PC-9 (cell line): ENCODE results near the gene LIN7C. TPM values are rescaled to one million over a fixed set of nuclear protein-coding genes. Genes with fewer than 3 reads are reported as not detected.

Experiments used
- BruUV-seq: library from RNA; stranded (reverse); fragments of 400-500 nt; replicated peaks from 2 replicates; lab custom pipeline; 2021; lab: Mats Ljungman, UMichigan
- CTCF ChIA-PET: fragments of 300-600 bp; sonication (Branson Sonifier 250); formaldehyde crosslinking; loops from one replicate; lab custom pipeline; 2022; ENCODE audit warnings: antibody characterized with exemption; lab: Charles Lee
- POLR2A ChIA-PET: fragments of 300-600 bp; sonication (Branson Sonifier 250); formaldehyde crosslinking; loops from one replicate; lab custom pipeline; 2022; ENCODE audit warnings: antibody characterized with exemption; ENCODE audit not compliant: unreplicated experiment; lab: Charles Lee
- DNase-seq, 2 experiments: peaks; one replicate each; pipeline versions ENCODE4 v3.0.0 to v3.0.0-alpha.2; 2015 to 2022; ENCODE audit warnings: mixed read lengths in 1 of 2
- H2AFZ ChIP-seq: fragments of 200-600 bp; sonication (generic); 2 replicates; pipeline ENCODE4 v1.8.1; 2017; ENCODE audit warnings: antibody characterized with exemption
- H3F3A ChIP-seq: fragments of 200-600 bp; sonication (generic); 2 replicates; pipeline ENCODE4 v1.8.1; 2017; ENCODE audit warnings: antibody characterized with exemption, mild to moderate bottlenecking, low read depth; ENCODE audit not compliant: insufficient read depth
- H3K27ac ChIP-seq: fragments of 200-600 bp; sonication (generic); 2 replicates; pipeline ENCODE4 v1.6.1; 2016; ENCODE audit warnings: mixed run types
- H3K27me3 ChIP-seq: fragments of 200-600 bp; sonication (generic); 2 replicates; pipeline ENCODE4 v1.6.1; 2016; ENCODE audit warnings: low read depth, mixed run types; ENCODE audit not compliant: insufficient read depth
- H3K36me3 ChIP-seq: fragments of 200-600 bp; sonication (generic); 2 replicates; pipeline ENCODE4 v1.6.1; 2016; ENCODE audit warnings: low read depth, mixed run types
- H3K4me1 ChIP-seq: fragments of 200-600 bp; sonication (generic); replicated peaks from 2 replicates; pipeline ENCODE4 v1.6.1; 2016; ENCODE audit warnings: mixed run types; ENCODE audit not compliant: insufficient read depth
- H3K4me2 ChIP-seq: fragments of 200-600 bp; sonication (generic); 2 replicates; pipeline ENCODE4 v1.6.1; 2017; ENCODE audit warnings: mixed run types
- H3K4me3 ChIP-seq: fragments of 200-600 bp; sonication (generic); 2 replicates; pipeline ENCODE4 v1.6.1; 2016; ENCODE audit warnings: mixed run types
- H3K79me2 ChIP-seq: fragments of 200-600 bp; sonication (generic); 2 replicates; pipeline ENCODE4 v1.6.1; 2017; ENCODE audit warnings: low read depth, mixed run types
- H3K9me2 ChIP-seq: fragments of 200-600 bp; sonication (generic); 2 replicates; pipeline ENCODE4 v1.8.1; 2017; ENCODE audit warnings: mild to moderate bottlenecking; ENCODE audit not compliant: insufficient read depth
- H3K9me3 ChIP-seq: fragments of 200-600 bp; sonication (generic); 2 replicates; pipeline ENCODE4 v1.8.1; 2016; ENCODE audit warnings: low read depth; ENCODE audit not compliant: insufficient read depth
- H4K20me1 ChIP-seq: fragments of 200-600 bp; sonication (generic); 2 replicates; pipeline ENCODE4 v1.8.1; 2017; ENCODE audit not compliant: insufficient read depth
- CTCF ChIP-seq: fragments of 200-600 bp; sonication (generic); conservative IDR thresholded peaks from 2 replicates; pipeline ENCODE4 v1.6.1; 2017; ENCODE audit warnings: mixed run types, antibody characterized with exemption, mild to moderate bottlenecking, moderate library complexity
- EZH2 ChIP-seq: fragments of 200-600 bp; sonication (generic); IDR thresholded peaks from 2 replicates; pipeline ENCODE4 v1.8.0; 2017; ENCODE audit warnings: antibody characterized with exemption, low read depth
- intact Hi-C: fragments of 100-400 bp; cut with micrococcal nuclease; formaldehyde crosslinking; loops from one replicate; pipeline ENCODE4 v1.10.0; 2022; ENCODE audit not compliant: unreplicated experiment
- total RNA-seq: library from RNA; stranded (reverse); gene quantifications from 2 replicates; pipeline ENCODE4 v1.2.3, GENCODE V29; 2021

Gene LIN7C
- total RNA-seq, 1 experiment from 2014 or later, result 30.6 TPM

GRCh38 chr11:27477243-27477642, 29.3 kb downstream of the LIN7C start:
- H3K27me3 ChIP-seq, result no peaks in the 10 kb centered on the region
- H3K4me3 ChIP-seq, result no peak overlapping the region
- intact Hi-C loops, result no loop called here
- H3K27ac ChIP-seq, result no peak overlapping the region
- TF ChIP-seq CTCF (no peak), EZH2 (no peak)
- no peaks in the 10 kb centered on the region for H4K20me1 ChIP-seq
- ChIA-PET POLR2A (interaction anchor here (0.6 kb wide), 1 partner anchor 56 kb away, joined by 30 read pairs; no protein-coding TSS in a partner anchor), CTCF (no interaction called here)
- H2AFZ ChIP-seq, result no peak overlapping the region
- BruUV-seq, result no TSS peak
- DNase-seq, result no peak
- H3K9me3 ChIP-seq, result no peaks in the 10 kb centered on the region
- H3K4me2 ChIP-seq, result no peak overlapping the region
- H3K79me2 ChIP-seq, result no peaks in the 10 kb centered on the region
- no peaks in the 10 kb centered on the region for H3K36me3 ChIP-seq
- H3F3A ChIP-seq, result peaks cover 5% of the 10 kb centered on the region; the same call in 1 of the 2 replicates
- H3K9me2 ChIP-seq, result no peaks in the 10 kb centered on the region
- H3K4me1 ChIP-seq, result peaks cover 7% of the 10 kb centered on the region

- TF ChIP-seq CTCF (no peak), EZH2 (no peak)
- Histone ChIP-seq H3K9me3 (no peaks in the 10 kb centered on the region), H3K4me1 (peaks cover 7% of the 10 kb centered on the region), H3K4me2 (no peak overlapping the region), H3K36me3 (no peaks in the 10 kb centered on the region), H3K79me2 (peaks cover 11% of the 10 kb centered on the region), H3K27me3 (no peaks in the 10 kb centered on the region), H4K20me1 (no peaks in the 10 kb centered on the region), H3K4me3 (no peak overlapping the region), H2AFZ (no peak overlapping the region), H3K9me2 (no peaks in the 10 kb centered on the region), H3K27ac (no peak overlapping the region), H3F3A (peaks cover 5% of the 10 kb centered on the region; the same call in 1 of the 2 replicates)
- no peak for DNase-seq
- ChIA-PET CTCF (no interaction called here), POLR2A (no interaction called here)
- BruUV-seq, result no TSS peak
- intact Hi-C loops, result no loop called here
Measured at GRCh38 chr11:27475622-27476021, 30.9 kb downstream of the LIN7C start.

GRCh38 chr11:27473017-27473406, 33.6 kb downstream of the LIN7C start:
- Histone ChIP-seq H3K9me3 (no peaks in the 10 kb centered on the region), H3K4me3 (peak overlapping the region; percentile 92), H4K20me1 (no peaks in the 10 kb centered on the region), H3K9me2 (no peaks in the 10 kb centered on the region), H3K27ac (peak overlapping the region; percentile 27; the same call in 1 of the 2 replicates), H3F3A (peaks cover 28% of the 10 kb centered on the region), H2AFZ (peak overlapping the region; percentile 87), H3K36me3 (no peaks in the 10 kb centered on the region), H3K4me1 (peaks cover 32% of the 10 kb centered on the region), H3K4me2 (peak overlapping the region; percentile 90), H3K79me2 (peaks cover 34% of the 10 kb centered on the region), H3K27me3 (no peaks in the 10 kb centered on the region)
- BruUV-seq, result no TSS peak
- intact Hi-C loops, result loop anchor here (2.0 kb wide), 1 partner anchor 110 kb away; the partner anchor contains the start of gene CCDC34
- POLR2A ChIA-PET, result interaction anchor here (0.5 to 1.0 kb wide), 16 partner anchors 9 to 1602 kb away, joined by 3 to 29 read pairs (median 12); no protein-coding TSS in a partner anchor
- peak in 1 of 2 experiments; percentile 39 for DNase-seq
- TF ChIP-seq CTCF (no peak), EZH2 (no peak)
- CTCF ChIA-PET, result interaction anchor here (0.7 to 1.1 kb wide), 5 partner anchors 11 to 161 kb away, joined by 3 to 23 read pairs (median 7); no protein-coding TSS in a partner anchor
